Prostate gland (tissue), 2 donors: ENCODE data around the gene PDE8A.

Source experiments
- POLR2A ChIP-seq: fragments of 450-650 bp; IDR thresholded peaks from one replicate; pipeline ENCODE4 v1.6.1; 2016; ENCODE audit warnings: antibody characterized with exemption, mild to moderate bottlenecking
- TF ChIP-seq, protein P1 (sequence below), 4 experiments: fragments of 200-600 bp in 2 of 4; fragments of 450-650 bp in 2 of 4; sonication (generic) in 2 of 4; IDR thresholded peaks; 1 replicate in 3 of 4; 2 replicates in 1 of 4; pipeline ENCODE4 v1.5.1; 2016 to 2019; ENCODE audit warnings: antibody characterized with exemption in 4 of 4, mild to moderate bottlenecking in 2 of 4, moderate library complexity in 2 of 4

- TF ChIP-seq POLR2A = no peak
- TF ChIP-seq, protein P1, sequence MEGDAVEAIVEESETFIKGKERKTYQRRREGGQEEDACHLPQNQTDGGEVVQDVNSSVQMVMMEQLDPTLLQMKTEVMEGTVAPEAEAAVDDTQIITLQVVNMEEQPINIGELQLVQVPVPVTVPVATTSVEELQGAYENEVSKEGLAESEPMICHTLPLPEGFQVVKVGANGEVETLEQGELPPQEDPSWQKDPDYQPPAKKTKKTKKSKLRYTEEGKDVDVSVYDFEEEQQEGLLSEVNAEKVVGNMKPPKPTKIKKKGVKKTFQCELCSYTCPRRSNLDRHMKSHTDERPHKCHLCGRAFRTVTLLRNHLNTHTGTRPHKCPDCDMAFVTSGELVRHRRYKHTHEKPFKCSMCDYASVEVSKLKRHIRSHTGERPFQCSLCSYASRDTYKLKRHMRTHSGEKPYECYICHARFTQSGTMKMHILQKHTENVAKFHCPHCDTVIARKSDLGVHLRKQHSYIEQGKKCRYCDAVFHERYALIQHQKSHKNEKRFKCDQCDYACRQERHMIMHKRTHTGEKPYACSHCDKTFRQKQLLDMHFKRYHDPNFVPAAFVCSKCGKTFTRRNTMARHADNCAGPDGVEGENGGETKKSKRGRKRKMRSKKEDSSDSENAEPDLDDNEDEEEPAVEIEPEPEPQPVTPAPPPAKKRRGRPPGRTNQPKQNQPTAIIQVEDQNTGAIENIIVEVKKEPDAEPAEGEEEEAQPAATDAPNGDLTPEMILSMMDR (IDR thresholded peaks at IDR 0.05) = no peak
These were observed 29.5 kb downstream of the PDE8A start for GRCh38 chr15:85011160-85011571.
